MV-4-11 (cell line): ENCODE data around the gene FMO4.
A peak's percentile ranks its signal among the peaks of the same experiment; 100 is the strongest.
"Not testable (repeated sequence)": the region's sequence is repeated elsewhere in the genome, so short reads cannot be mapped to it uniquely, and the experiment has no call there.

Experiments used
- DNase-seq: peaks from one replicate; lab custom pipeline; 2025; lab: John Stamatoyannopoulos, UW

FMO4 gene

DNA sequence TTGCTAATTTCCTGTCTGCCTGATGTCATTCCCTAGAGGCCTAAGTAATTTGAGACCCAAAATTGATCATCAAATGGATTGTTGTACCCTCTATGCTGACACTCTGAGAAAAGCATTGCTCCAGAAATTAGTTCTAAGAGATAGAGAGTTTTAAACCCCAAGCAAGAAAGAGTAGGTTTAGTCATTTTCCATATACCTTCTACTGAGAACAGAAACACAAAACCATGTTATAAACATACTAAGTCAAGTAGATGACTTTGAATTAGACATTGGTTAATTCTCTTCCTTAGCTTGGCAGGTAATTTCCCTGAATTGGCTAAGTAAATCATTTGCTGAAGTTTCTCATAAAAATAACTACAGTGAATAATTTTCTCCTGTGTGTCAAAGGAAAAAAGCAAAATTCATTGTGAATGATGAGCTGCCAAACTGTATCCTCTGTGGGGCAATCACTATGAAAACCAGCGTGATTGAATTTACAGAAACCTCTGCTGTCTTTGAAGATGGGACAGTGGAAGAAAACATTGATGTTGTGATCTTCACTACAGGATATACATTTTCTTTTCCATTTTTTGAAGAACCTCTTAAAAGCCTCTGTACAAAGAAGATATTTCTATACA is 20.1 kb downstream of the FMO4 start:
- DNase-seq = no peak

DNA sequence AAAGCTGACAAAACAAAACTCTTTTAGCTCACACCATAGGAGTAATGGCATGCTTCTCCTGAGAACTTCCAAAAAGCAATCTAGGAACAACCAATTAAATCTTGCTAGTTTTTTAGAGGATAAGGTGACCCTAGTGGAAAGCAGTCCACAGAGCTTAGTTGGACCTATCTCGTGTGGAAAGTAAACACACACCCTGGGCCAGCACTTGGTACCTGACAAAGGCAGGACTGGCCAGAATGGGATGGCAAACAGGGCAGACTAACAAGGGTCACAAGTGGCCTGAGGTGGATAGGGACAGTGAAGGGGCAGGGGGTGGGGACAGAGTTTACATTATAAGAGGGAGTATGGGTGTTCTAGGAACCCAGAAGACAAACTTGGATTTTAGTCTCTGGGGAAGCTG is 22.0 kb downstream of the FMO4 start:
- DNase-seq = no peak

DNA sequence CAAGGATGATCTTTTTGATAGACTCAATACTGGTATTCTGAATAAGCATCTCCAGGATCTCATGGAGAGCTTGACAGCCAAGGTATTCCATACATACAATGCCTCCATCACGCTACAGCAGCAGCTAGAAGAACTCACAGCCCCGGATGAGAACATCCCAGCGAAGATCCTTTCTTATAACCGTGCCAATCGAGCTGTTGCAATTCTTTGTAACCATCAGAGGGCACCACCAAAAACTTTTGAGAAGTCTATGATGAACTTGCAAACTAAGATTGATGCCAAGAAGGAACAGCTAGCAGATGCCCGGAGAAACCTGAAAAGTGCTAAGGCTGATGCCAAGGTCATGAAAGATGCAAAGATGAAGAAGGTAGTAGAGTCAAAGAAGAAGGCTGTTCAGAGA is 25.4 kb downstream of the FMO4 start:
- not testable (repeated sequence) for DNase-seq

- no peak for DNase-seq
These were observed 29.9 kb downstream of the FMO4 start for GRCh38 chr1:171343727-171344472.

GRCh38 chr1:171344473-171344820 is 30.5 kb downstream of the FMO4 start:
- no peak for DNase-seq

DNA sequence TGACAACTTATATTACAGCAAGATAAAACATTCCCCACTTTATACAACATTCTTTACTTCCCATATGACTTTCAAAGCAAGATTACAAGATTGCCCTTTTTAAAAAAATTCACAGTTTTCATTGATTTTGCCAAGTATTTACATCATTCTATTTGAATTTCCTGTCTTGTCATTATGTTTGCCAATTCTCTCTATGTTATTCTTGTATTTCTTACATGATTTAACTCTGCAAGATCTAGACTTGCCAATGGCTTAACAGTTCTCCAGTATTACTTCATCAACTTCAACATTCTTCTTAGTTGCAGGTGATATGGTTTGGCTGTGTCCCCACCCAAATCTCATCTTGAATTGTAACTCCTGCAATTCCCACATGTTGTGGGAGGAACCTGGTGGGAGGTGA is 31.6 kb downstream of the FMO4 start:
- no peak for DNase-seq

DNA sequence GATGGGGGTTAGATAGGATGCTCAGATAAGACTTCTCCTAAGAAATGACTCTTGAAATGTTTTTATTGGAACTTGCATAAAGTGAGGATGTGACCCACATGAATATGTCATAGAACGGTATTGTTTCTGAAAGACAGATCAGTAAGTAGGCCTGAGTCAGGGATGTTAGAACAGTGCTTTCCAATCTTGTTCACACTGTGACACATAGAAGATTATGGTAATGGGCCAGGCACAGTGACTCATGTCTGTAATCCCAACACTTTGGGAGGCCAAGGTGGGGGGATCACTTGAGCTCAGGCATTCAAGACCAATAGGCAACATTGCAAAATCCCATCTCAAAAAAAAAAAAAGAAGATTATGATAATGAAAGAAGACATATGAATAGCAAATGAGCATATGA is 32.9 kb downstream of the FMO4 start:
- peak; percentile 17 for DNase-seq

DNA sequence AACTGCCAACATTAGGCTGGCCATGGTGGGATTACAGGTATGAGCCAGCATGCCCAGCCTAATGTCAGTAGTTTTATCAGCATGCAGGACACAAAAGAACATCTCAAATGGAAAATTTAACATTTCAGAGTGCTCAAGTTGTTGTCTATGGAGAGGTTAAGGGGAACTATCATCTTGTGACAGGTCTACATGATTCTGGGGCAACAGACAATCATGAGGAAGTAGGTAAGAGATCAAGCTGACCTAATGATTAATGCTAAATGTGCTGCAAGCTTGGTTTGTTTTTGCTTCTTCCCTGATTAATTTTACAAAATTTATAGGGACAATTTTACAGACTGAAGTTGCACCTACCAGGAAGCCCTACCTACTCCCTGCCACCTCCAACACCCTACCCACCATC is 36.6 kb downstream of the FMO4 start:
- DNase-seq = peak; percentile 24

GRCh38 chr1:171351961-171352360 is 38.0 kb downstream of the FMO4 start:
- DNase-seq = no peak

GRCh38 chr1:171352554-171352953 is 38.6 kb downstream of the FMO4 start:
- no peak for DNase-seq

DNA sequence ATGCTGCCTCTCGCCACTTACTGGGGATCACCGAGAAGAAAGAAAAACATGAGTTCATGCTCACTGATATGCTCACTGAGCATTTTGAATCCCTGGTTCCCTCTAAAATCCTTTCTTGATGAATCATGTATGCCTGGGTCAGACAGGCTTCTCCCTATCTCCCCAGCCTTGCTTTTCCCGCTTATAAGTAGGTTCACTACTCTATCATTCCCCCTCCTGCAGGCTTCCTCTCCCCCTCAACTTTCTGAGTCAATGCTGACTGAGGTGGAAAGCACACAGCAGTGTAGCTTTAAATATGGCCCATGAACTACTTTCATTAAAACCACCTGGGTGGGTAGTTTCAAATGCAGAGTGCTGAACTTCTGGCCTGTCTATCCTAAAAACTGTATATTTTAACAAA is 41.7 kb downstream of the FMO4 start:
- no peak for DNase-seq

DNA sequence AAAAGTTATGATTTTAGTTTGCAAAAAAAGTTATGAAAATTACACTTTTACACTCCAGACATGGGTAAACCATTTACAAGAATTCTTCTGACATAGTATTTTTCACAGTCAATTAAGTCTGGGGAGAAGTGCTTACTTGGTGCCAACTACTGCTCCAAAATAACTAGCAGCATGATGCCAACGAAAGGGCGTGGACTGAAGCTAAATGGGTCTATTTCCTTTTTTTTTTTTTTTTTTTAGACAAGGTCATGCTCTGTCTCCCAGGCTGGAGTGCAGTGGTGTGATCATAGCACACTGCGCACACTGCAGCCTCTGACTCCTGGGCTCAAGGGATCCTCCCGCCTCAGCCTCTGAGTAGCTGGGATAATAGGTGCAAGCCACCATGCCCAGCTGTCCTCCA is 43.2 kb downstream of the FMO4 start:
- peak; percentile 22 for DNase-seq

- not testable (repeated sequence) for DNase-seq
These were observed 45.3 kb downstream of the FMO4 start for GRCh38 chr1:171359355-171359648.

DNA sequence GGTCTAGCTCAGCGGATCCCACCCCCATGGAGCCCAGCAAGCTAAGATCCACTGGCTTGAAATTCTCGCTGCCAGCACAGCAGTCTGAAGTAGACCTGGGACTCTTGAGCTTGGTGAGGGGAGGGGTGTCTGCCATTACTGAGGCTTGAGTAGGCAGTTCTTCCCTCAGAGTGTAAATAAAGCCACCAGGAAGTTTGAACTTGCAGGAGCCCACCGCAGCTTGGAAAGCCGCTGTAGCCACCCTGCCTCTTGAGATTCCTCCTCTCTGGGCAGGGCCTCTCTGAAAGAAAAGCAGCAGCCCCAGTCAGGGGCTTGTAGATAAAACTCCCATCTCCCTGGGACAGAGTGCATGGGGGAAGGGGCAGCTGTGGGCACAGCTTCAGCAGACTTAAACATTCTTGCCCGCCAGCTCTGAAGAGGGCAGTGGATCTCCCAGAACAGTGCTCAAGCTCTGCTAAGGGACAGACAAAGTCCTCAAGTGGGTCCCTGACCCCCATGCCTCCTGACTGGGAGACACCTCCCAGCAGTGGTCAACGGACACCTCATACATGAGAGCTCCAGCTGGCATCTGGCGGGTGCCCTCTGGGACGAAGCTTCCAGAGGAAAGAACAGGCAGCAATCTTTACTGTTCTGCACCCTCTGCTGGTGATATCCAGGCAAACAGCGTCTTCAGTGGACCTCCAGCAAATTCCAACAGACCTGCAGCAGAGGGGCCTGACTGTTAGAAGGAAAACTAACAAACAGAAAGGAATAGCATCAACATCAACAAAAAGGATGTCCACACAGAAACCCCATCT is 45.9 kb downstream of the FMO4 start:
- not testable (repeated sequence) for DNase-seq

- peak; percentile 93 for DNase-seq
These were observed 52.1 kb downstream of the FMO4 start for GRCh38 chr1:171366085-171366484.

GRCh38 chr1:171366816-171367215 is 52.8 kb downstream of the FMO4 start:
- peak; percentile 67 for DNase-seq

DNA sequence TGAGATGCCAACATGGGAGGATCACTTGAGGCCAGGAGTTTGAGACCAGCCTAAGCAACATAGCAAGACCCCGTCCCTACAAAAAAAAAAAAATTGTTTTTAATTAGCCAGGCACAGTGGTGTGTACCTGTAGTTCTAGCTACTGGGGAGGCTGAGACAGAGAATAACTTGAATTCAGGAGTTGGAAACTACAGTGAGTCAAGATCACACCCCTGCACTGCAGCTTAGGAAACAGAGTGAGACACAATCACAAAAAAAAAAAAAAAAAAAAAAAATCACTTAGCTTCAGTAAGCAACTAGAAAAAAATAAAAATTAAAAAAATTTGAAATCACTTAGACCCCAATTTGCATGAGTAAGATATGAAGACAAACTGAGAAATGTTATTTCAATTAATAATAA is 53.5 kb downstream of the FMO4 start:
- no peak for DNase-seq

DNA sequence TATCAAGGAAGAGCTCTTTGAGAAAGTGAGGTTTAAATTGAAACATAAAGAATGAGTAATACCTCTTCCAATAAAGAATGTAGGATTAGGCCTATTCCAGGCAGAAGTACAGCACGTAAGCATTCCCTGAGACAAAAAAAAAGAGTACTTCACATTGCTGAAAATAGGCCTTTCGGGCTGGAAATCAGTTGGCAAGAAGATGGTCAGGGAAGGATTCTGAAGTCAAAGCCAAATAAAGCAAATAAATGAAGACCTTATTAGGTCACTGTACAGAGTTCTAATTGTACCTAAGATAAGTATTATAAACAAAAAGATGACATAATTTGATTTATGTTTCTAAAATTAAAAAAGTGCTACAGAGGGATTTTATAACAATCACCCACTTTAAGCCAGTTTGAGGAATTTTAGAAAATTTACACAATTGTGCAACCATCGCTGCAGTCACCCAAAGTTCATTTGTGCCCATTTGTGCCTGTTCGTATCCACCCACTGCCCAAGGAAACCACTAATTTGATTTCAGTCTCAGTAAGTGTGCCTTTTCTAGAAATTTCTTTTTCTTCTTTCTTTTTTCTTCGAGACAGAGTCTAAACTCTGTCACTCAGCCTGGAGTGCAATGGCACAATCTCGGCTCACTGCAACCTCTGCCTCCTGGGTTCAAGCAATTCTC is 58.6 kb downstream of the FMO4 start:
- DNase-seq = peak; percentile 54

DNA sequence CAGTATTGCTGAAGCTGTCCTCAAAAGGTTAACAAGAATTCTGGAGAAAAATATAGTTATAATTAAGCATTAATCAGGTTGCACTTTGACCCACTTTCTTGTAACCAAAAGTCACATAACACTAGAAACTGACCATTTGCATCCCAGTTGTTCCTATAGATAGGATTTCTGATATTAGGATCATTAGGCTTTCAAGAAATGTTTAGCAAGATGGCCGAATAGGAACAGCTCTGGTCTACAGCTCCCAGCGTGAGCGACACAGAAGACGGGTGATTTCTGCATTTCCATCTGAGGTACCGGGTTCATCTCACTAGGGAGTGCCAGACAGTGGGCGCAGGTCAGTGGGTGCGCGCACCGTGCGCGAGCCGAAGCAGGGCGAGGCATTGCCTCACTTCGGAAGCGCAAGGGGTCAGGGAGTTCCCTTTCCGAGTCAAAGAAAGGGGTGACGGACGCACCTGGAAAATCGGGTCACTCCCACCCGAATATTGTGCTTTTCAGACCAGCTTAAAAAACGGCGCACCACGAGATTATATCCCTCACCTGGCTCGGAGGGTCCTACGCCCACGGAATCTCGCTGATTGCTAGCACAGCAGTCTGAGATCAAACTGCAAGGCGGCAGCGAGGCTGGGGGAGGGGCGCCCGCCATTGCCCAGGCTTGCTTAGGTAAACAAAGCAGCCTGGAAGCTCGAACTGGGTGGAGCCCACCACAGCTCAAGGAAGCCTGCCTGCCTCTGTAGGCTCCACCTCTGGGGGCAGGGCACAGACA is 59.6 kb downstream of the FMO4 start:
- not testable (repeated sequence) for DNase-seq

GRCh38 chr1:171379846-171380245 is 65.9 kb downstream of the FMO4 start:
- no peak for DNase-seq

- no peak for DNase-seq
These were observed 67.9 kb downstream of the FMO4 start for GRCh38 chr1:171381866-171382210.

DNA sequence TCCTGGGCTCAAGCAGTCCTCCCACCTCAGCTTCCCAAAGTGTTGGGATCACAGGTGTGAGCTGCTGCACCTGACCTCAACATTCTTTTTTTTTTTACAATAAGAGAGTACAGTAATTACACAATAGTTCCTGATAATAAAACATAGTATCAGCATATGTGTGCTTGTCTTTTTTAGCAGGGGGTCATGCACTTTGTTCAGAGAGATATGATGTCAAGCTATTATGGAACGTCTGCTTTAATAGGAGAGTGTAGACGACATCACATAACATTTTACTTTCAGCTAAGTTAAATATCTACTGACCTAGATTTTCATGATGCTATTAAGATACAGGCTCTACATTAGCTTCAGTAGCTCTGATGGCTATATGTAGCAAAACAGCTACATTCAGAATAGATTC is 70.5 kb downstream of the FMO4 start:
- no peak for DNase-seq
